ENCODE data around the gene ARRDC3. TPM values are rescaled to one million over a fixed set of nuclear protein-coding genes. Genes with fewer than 3 reads are reported as not detected.

Gene ARRDC3
- total and polyA plus RNA-seq, 2 donors (not counting 3 experiments of a cell fraction or from before 2014, with no cell fraction given): 12.4 to 43.1 TPM

DNA sequence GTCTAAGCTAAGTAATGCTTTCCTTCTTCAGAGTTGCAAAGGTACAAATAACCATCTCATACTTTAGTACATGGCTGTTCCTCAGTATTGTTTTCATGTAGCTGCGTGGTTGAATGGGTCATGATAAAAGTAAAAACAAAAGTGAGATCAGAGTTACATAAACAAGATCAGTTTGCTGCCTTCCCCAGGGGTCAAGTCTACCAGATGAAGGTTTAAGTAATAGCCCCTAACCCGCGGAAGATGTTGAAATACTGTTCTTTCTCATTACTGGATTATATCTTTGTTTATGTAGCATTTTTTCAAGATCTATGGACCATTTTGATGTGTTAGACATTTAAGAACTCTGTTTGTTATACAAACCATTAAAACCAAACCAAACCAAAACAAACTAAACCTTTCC is 34.1 kb upstream of the ARRDC3 start:
- intact Hi-C loops (cut with micrococcal nuclease): no loop called here
- H3K4me1 ChIP-seq (ENCODE audit: control insufficient read depth, extremely low read depth, insufficient read depth, low read length): no peaks in the 10 kb centered on the region
- H3K9me3 ChIP-seq (replicated peaks; ENCODE audit: control insufficient read depth, insufficient read depth, low read length): no peaks in the 10 kb centered on the region
- FAIRE-seq (no peak), DNase-seq (ENCODE audit: low read depth, low spot score) (no peak)
- H3K79me2 ChIP-seq (ENCODE audit: control insufficient read depth, insufficient read depth, low read length): no peaks in the 10 kb centered on the region
- no peaks in the 10 kb centered on the region for H3K9me1 ChIP-seq (replicated peaks; ENCODE audit: control insufficient read depth, extremely low read depth, insufficient read depth, low read length)
- ChIA-PET POLR2A (no interaction called here), CTCF (interaction anchor here (0.9 to 7.9 kb wide), 10 partner anchors 9 to 623 kb away, joined by 3 to 287 read pairs (median 9); partner anchors contain the start of gene ARRDC3)
- H4K20me1 ChIP-seq (replicated peaks; ENCODE audit: control insufficient read depth, extremely low read depth, insufficient read depth, low read length): no peaks in the 10 kb centered on the region
- BruUV-seq (replicated peaks): no TSS peak
- no peaks in the 10 kb centered on the region for H3K27me3 ChIP-seq (ENCODE audit: control insufficient read depth in 2 of 2, insufficient read depth in 2 of 2, low read length in 2 of 2)
- no peak overlapping the region for H3K4me3 ChIP-seq (replicated peaks in 1 of 3; ENCODE audit: insufficient read depth in 1 of 3, low read depth in 1 of 3, low read length in 3 of 3)
- TF ChIP-seq POLR2AphosphoS5 (IDR thresholded peaks at IDR 0.05; ENCODE audit: insufficient read depth, low read depth, low read length) (no peak), JUN (IDR thresholded peaks at IDR 0.05; ENCODE audit: borderline replicate concordance, insufficient read depth, insufficient read length, low read depth) (no peak), EZH2 (IDR thresholded peaks at IDR 0.05; ENCODE audit: borderline replicate concordance, low read depth, low read length, severe bottlenecking) (no peak)
- TF ChIP-seq, protein P1, sequence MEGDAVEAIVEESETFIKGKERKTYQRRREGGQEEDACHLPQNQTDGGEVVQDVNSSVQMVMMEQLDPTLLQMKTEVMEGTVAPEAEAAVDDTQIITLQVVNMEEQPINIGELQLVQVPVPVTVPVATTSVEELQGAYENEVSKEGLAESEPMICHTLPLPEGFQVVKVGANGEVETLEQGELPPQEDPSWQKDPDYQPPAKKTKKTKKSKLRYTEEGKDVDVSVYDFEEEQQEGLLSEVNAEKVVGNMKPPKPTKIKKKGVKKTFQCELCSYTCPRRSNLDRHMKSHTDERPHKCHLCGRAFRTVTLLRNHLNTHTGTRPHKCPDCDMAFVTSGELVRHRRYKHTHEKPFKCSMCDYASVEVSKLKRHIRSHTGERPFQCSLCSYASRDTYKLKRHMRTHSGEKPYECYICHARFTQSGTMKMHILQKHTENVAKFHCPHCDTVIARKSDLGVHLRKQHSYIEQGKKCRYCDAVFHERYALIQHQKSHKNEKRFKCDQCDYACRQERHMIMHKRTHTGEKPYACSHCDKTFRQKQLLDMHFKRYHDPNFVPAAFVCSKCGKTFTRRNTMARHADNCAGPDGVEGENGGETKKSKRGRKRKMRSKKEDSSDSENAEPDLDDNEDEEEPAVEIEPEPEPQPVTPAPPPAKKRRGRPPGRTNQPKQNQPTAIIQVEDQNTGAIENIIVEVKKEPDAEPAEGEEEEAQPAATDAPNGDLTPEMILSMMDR (IDR thresholded peaks at IDR 0.05; ENCODE audit: extremely low read depth in 1 of 2, insufficient read depth in 1 of 2, low read depth in 1 of 2, low read length in 2 of 2): no peak
- TF ChIP-seq, protein P2, sequence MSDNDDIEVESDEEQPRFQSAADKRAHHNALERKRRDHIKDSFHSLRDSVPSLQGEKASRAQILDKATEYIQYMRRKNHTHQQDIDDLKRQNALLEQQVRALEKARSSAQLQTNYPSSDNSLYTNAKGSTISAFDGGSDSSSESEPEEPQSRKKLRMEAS (IDR thresholded peaks at IDR 0.05; ENCODE audit: insufficient read depth, insufficient read length): no peak
- dilution Hi-C loops (cut with MboI; ENCODE audit: extremely low pct_ligation_motif_present, low sequenced_read_pairs): no loop called here
- no peaks in the 10 kb centered on the region for H3K36me3 ChIP-seq (ENCODE audit: control insufficient read depth in 2 of 2, extremely low read depth in 1 of 2, insufficient read depth in 2 of 2, low read length in 2 of 2)
- H3K9ac ChIP-seq (replicated peaks; ENCODE audit: extremely low read depth, insufficient read depth, low read length): no peak overlapping the region
- H2AFZ ChIP-seq (ENCODE audit: low read depth, low read length): no peak overlapping the region
- no peak overlapping the region for H3K4me2 ChIP-seq (ENCODE audit: insufficient read depth, low read length)
- H3K27ac ChIP-seq (ENCODE audit: insufficient read depth, low read depth, low read length): no peak overlapping the region

DNA sequence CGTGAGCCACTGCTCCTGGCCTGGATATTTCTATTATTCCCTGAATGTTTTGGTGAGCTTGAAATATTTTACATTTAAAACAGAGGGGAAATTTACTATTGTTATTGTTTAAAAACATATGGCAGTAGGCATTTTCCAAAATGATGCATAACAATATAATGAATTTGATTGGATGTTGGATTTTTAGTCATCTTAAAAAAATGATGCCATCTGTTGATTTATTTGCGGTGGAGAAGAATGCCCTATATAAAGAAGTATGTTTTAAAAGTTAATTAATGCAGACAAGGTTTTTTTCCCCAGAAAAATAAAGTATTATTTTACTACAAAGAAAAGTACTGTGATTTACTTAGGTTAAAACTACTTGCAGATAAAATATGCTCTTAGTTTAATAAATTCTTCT is 33.4 kb upstream of the ARRDC3 start:
- no peaks in the 10 kb centered on the region for H3K9me3 ChIP-seq (replicated peaks; ENCODE audit: control insufficient read depth, insufficient read depth, low read length)
- TF ChIP-seq FOS (IDR thresholded peaks at IDR 0.05; ENCODE audit: borderline replicate concordance, insufficient read depth, low read length): no peak
- TF ChIP-seq, protein P2 (IDR thresholded peaks at IDR 0.05; ENCODE audit: insufficient read depth, insufficient read length): no peak
- TF ChIP-seq POLR2A (IDR thresholded peaks at IDR 0.05; ENCODE audit: low read depth, low read length): no peak
- TF ChIP-seq, protein P1 (IDR thresholded peaks at IDR 0.05; ENCODE audit: extremely low read depth in 1 of 2, insufficient read depth in 1 of 2, low read depth in 1 of 2, low read length in 2 of 2): no peak
- TF ChIP-seq GATA2 (IDR thresholded peaks at IDR 0.05; ENCODE audit: insufficient read depth, insufficient read length, low read depth, low read length): no peak
- TF ChIP-seq EZH2 (IDR thresholded peaks at IDR 0.05; ENCODE audit: borderline replicate concordance, low read depth, low read length, severe bottlenecking): no peak
- TF ChIP-seq MYC (IDR thresholded peaks at IDR 0.05; ENCODE audit: low read depth, low read length): no peak
- TF ChIP-seq POLR2AphosphoS5 (IDR thresholded peaks at IDR 0.05; ENCODE audit: insufficient read depth, low read depth, low read length): no peak
- no peak for TF ChIP-seq JUN (IDR thresholded peaks at IDR 0.05; ENCODE audit: borderline replicate concordance, insufficient read depth, insufficient read length, low read depth)
- no peaks in the 10 kb centered on the region for H3K36me3 ChIP-seq (ENCODE audit: control insufficient read depth in 2 of 2, extremely low read depth in 1 of 2, insufficient read depth in 2 of 2, low read length in 2 of 2)
- H3K27ac ChIP-seq (ENCODE audit: insufficient read depth, low read depth, low read length): no peak overlapping the region
- H4K20me1 ChIP-seq (replicated peaks; ENCODE audit: control insufficient read depth, extremely low read depth, insufficient read depth, low read length): no peaks in the 10 kb centered on the region
- H3K4me1 ChIP-seq (ENCODE audit: control insufficient read depth, extremely low read depth, insufficient read depth, low read length): no peaks in the 10 kb centered on the region
- ChIA-PET POLR2A (no interaction called here), CTCF (interaction anchor here (1.1 to 7.9 kb wide), 7 partner anchors 8 to 623 kb away, joined by 3 to 287 read pairs (median 11); partner anchors contain the start of gene ARRDC3)
- no peaks in the 10 kb centered on the region for H3K9me1 ChIP-seq (replicated peaks; ENCODE audit: control insufficient read depth, extremely low read depth, insufficient read depth, low read length)
- dilution Hi-C loops (cut with MboI; ENCODE audit: extremely low pct_ligation_motif_present, low sequenced_read_pairs) (no loop called here), intact Hi-C loops (cut with micrococcal nuclease) (no loop called here)
- no peaks in the 10 kb centered on the region for H3K79me2 ChIP-seq (ENCODE audit: control insufficient read depth, insufficient read depth, low read length)
- no peak for DNase-seq (ENCODE audit: low read depth, low spot score)
- no peak overlapping the region for H2AFZ ChIP-seq (ENCODE audit: low read depth, low read length)
- no peak overlapping the region for H3K9ac ChIP-seq (replicated peaks; ENCODE audit: extremely low read depth, insufficient read depth, low read length)
- BruUV-seq (replicated peaks): no TSS peak
- H3K4me3 ChIP-seq (replicated peaks in 1 of 3; ENCODE audit: insufficient read depth in 1 of 3, low read depth in 1 of 3, low read length in 3 of 3): no peak overlapping the region
- no peaks in the 10 kb centered on the region for H3K27me3 ChIP-seq (ENCODE audit: control insufficient read depth in 2 of 2, insufficient read depth in 2 of 2, low read length in 2 of 2)
- no peak for FAIRE-seq
- no peak overlapping the region for H3K4me2 ChIP-seq (ENCODE audit: insufficient read depth, low read length)
